Skeletal muscle cell (primary cell): ENCODE measurements around the gene OR2A2.
"Not testable (repeated sequence)": the region's sequence is repeated elsewhere in the genome, so short reads cannot be mapped to it uniquely, and the experiment has no call there.

Experiments used
- DNase-seq: peaks from one replicate; pipeline ENCODE4 v3.0.0-alpha.2; 2010; ENCODE audit warnings: low read depth
- H3K4me3 ChIP-seq: 2 replicates; pipeline ENCODE4 v1.5.1; 2011; ENCODE audit warnings: low read depth, mild to moderate bottlenecking, control low read depth, low read length, moderate library complexity

OR2A2 gene

GRCh38 chr7:144109283-144109682 lies at the start of gene OR2A2:
Gene OR2A2, plus strand, starts transcription at chr7:144109583. Its CDS starts 0 bp downstream, at chr7:144109583.
- no peak for DNase-seq
- H3K4me3 ChIP-seq: no peak within 1 kb of the TSS

- DNase-seq: no peak
- no peak overlapping the region for H3K4me3 ChIP-seq
Observed at GRCh38 chr7:144063710-144064109, 45.7 kb upstream of the OR2A2 start.

GRCh38 chr7:144069511-144069910 lies 39.9 kb upstream of the OR2A2 start, which contains the start of gene OR2A25:
Gene OR2A25, plus strand, starts transcription at chr7:144069811. Its CDS starts 4,409 bp downstream, at chr7:144074220.
- DNase-seq: no peak
- H3K4me3 ChIP-seq: no peak within 1 kb of the TSS

- no peak for DNase-seq
Observed at GRCh38 chr7:144069953-144070352, 39.4 kb upstream of the OR2A2 start.

GRCh38 chr7:144074374-144074773 lies 35.0 kb upstream of the OR2A2 start:
- no peak for DNase-seq
- no peak overlapping the region for H3K4me3 ChIP-seq

More at GRCh38 chr7:144069953-144070352, 39.4 kb upstream of the OR2A2 start:
- H3K4me3 ChIP-seq: no peak overlapping the region

- no peak within 1 kb of the TSS for H3K4me3 ChIP-seq
- DNase-seq: no peak
Observed at GRCh38 chr7:144085978-144086377, 23.4 kb upstream of the OR2A2 start, which contains the start of gene OR2A12. Gene OR2A12, plus strand, starts transcription at chr7:144086278. Its CDS starts 8,830 bp downstream, at chr7:144095108.

- no peak for DNase-seq
- H3K4me3 ChIP-seq: no peak overlapping the region
Observed at GRCh38 chr7:144086730-144087129, 22.7 kb upstream of the OR2A2 start.

- no peak overlapping the region for H3K4me3 ChIP-seq
- no peak for DNase-seq
Observed at GRCh38 chr7:144087230-144087629, 22.2 kb upstream of the OR2A2 start.

GRCh38 chr7:144090667-144091066 lies 18.7 kb upstream of the OR2A2 start:
- H3K4me3 ChIP-seq: no peak overlapping the region
- DNase-seq: no peak

- DNase-seq: no peak
- H3K4me3 ChIP-seq: no peak overlapping the region
Observed at GRCh38 chr7:144098776-144099175, 10.6 kb upstream of the OR2A2 start.

GRCh38 chr7:144100607-144101006 lies 8.8 kb upstream of the OR2A2 start:
- H3K4me3 ChIP-seq: no peak overlapping the region
- no peak for DNase-seq

GRCh38 chr7:144102041-144102440 lies 7.3 kb upstream of the OR2A2 start:
- no peak overlapping the region for H3K4me3 ChIP-seq
- DNase-seq: no peak

- DNase-seq: no peak
- no peak overlapping the region for H3K4me3 ChIP-seq
Observed at GRCh38 chr7:144105211-144105610, 4.2 kb upstream of the OR2A2 start.

GRCh38 chr7:144110272-144110671 lies 889 bp downstream of the OR2A2 start:
- no peak for DNase-seq
- H3K4me3 ChIP-seq: no peak overlapping the region

GRCh38 chr7:144113651-144114050 lies 4.3 kb downstream of the OR2A2 start:
- H3K4me3 ChIP-seq: no peak overlapping the region
- DNase-seq: no peak

- H3K4me3 ChIP-seq: no peak overlapping the region
- no peak for DNase-seq
Observed at GRCh38 chr7:144118341-144118740, 9.0 kb downstream of the OR2A2 start.

GRCh38 chr7:144122876-144123275 lies 13.5 kb downstream of the OR2A2 start, which contains the start of gene OR2A14:
Gene OR2A14, plus strand, starts transcription at chr7:144123176. Its CDS starts 5,937 bp downstream, at chr7:144129113.
- no peak within 1 kb of the TSS for H3K4me3 ChIP-seq
- DNase-seq: no peak

- peak; percentile 20 for DNase-seq
- no peak overlapping the region for H3K4me3 ChIP-seq
Observed at GRCh38 chr7:144127714-144128334, 18.4 kb downstream of the OR2A2 start.

- not testable (repeated sequence) for DNase-seq, H3K4me3 ChIP-seq
Observed at GRCh38 chr7:144129601-144130000, 20.2 kb downstream of the OR2A2 start.

- no peak overlapping the region for H3K4me3 ChIP-seq
- no peak for DNase-seq
Observed at GRCh38 chr7:144130730-144131129, 21.3 kb downstream of the OR2A2 start.

GRCh38 chr7:144132262-144132661 lies 22.9 kb downstream of the OR2A2 start:
- H3K4me3 ChIP-seq: no peak overlapping the region
- DNase-seq: no peak
